Activated T-cell treated with anti-CD3 and anti-CD28 coated beads, Interleukin-2, amount 50 U/mL, for 24 hours (primary cell): ENCODE data around the gene MCAM.

ENCODE experiments used
- DNase-seq: peaks from one replicate; pipeline ENCODE4 v3.0.0-alpha.2; 2020
- H3K27ac Mint-ChIP-seq: 2 replicates; pipeline ENCODE4 v1.8.0; 2020; ENCODE audit warnings: mild to moderate bottlenecking, mixed read lengths
- H3K27me3 Mint-ChIP-seq: 2 replicates; pipeline ENCODE4 v1.8.0; 2020; ENCODE audit warnings: mixed read lengths
- H3K36me3 Mint-ChIP-seq: 2 replicates; pipeline ENCODE4 v1.8.0; 2020; ENCODE audit warnings: low read depth, mixed read lengths
- H3K4me1 Mint-ChIP-seq: 2 replicates; pipeline ENCODE4 v1.8.0; 2020; ENCODE audit warnings: low read depth, mixed read lengths
- H3K4me3 Mint-ChIP-seq: 2 replicates; pipeline ENCODE4 v1.8.0; 2020; ENCODE audit warnings: mild to moderate bottlenecking, moderate library complexity, mixed read lengths
- H3K9me3 Mint-ChIP-seq: 2 replicates; pipeline ENCODE4 v1.8.0; 2020; ENCODE audit warnings: mixed read lengths

MCAM gene

GRCh38 chr11:119310682-119311052 is 6.3 kb downstream of the MCAM start:
- peaks cover 29% of the 10 kb centered on the region for H3K4me1 Mint-ChIP-seq
- no peak overlapping the region for H3K27ac Mint-ChIP-seq
- H3K9me3 Mint-ChIP-seq = no peaks in the 10 kb centered on the region
- H3K36me3 Mint-ChIP-seq = peaks cover 16% of the 10 kb centered on the region
- H3K4me3 Mint-ChIP-seq = no peak overlapping the region
- no peak for DNase-seq
- peaks cover 5% of the 10 kb centered on the region for H3K27me3 Mint-ChIP-seq

GRCh38 chr11:119309953-119310681 is 6.8 kb downstream of the MCAM start:
- Mint-ChIP-seq H3K9me3 (no peaks in the 10 kb centered on the region), H3K27me3 (no peaks in the 10 kb centered on the region), H3K36me3 (peaks cover 20% of the 10 kb centered on the region), H3K4me3 (no peak overlapping the region), H3K27ac (peak overlapping the region; percentile 28), H3K4me1 (peaks cover 29% of the 10 kb centered on the region)
- no peak for DNase-seq

- H3K4me1 Mint-ChIP-seq = peaks cover 29% of the 10 kb centered on the region
- H3K4me3 Mint-ChIP-seq = no peak overlapping the region
- H3K9me3 Mint-ChIP-seq = no peaks in the 10 kb centered on the region
- H3K36me3 Mint-ChIP-seq = peaks cover 26% of the 10 kb centered on the region
- DNase-seq = no peak
- H3K27me3 Mint-ChIP-seq = no peaks in the 10 kb centered on the region
- H3K27ac Mint-ChIP-seq = no peak overlapping the region
Observed at GRCh38 chr11:119309411-119309810, 7.5 kb downstream of the MCAM start.

- H3K27ac Mint-ChIP-seq = no peak overlapping the region
- H3K4me1 Mint-ChIP-seq = peaks cover 32% of the 10 kb centered on the region
- peaks cover 41% of the 10 kb centered on the region for H3K36me3 Mint-ChIP-seq
- no peaks in the 10 kb centered on the region for H3K9me3 Mint-ChIP-seq
- H3K4me3 Mint-ChIP-seq = no peak overlapping the region
- DNase-seq = no peak
- H3K27me3 Mint-ChIP-seq = no peaks in the 10 kb centered on the region
Observed at GRCh38 chr11:119307974-119308373, 9.0 kb downstream of the MCAM start.

- H3K4me3 Mint-ChIP-seq = no peak overlapping the region
- no peak for DNase-seq
- peak overlapping the region; percentile 91 for H3K27ac Mint-ChIP-seq
- no peaks in the 10 kb centered on the region for H3K9me3 Mint-ChIP-seq
- H3K4me1 Mint-ChIP-seq = peaks cover 32% of the 10 kb centered on the region
- no peaks in the 10 kb centered on the region for H3K27me3 Mint-ChIP-seq
- peaks cover 48% of the 10 kb centered on the region for H3K36me3 Mint-ChIP-seq
Observed at GRCh38 chr11:119307219-119307618, 9.7 kb downstream of the MCAM start.

GRCh38 chr11:119306373-119306890 is 10.5 kb downstream of the MCAM start:
- H3K9me3 Mint-ChIP-seq = no peaks in the 10 kb centered on the region
- peaks cover 32% of the 10 kb centered on the region for H3K4me1 Mint-ChIP-seq
- H3K36me3 Mint-ChIP-seq = peaks cover 56% of the 10 kb centered on the region
- no peaks in the 10 kb centered on the region for H3K27me3 Mint-ChIP-seq
- DNase-seq = peak; percentile 58
- H3K4me3 Mint-ChIP-seq = peak overlapping the region; percentile 35
- H3K27ac Mint-ChIP-seq = peak overlapping the region; percentile 91

GRCh38 chr11:119305556-119306372 is 11.2 kb downstream of the MCAM start:
- Mint-ChIP-seq H3K4me3 (peak overlapping the region; percentile 35), H3K9me3 (no peaks in the 10 kb centered on the region), H3K27me3 (no peaks in the 10 kb centered on the region), H3K36me3 (peaks cover 63% of the 10 kb centered on the region), H3K27ac (peak overlapping the region; percentile 91), H3K4me1 (peaks cover 32% of the 10 kb centered on the region)
- no peak for DNase-seq

GRCh38 chr11:119303227-119303718 is 13.7 kb downstream of the MCAM start:
- Mint-ChIP-seq H3K4me3 (no peak overlapping the region), H3K36me3 (peaks cover 81% of the 10 kb centered on the region), H3K27me3 (no peaks in the 10 kb centered on the region), H3K27ac (no peak overlapping the region), H3K9me3 (no peaks in the 10 kb centered on the region), H3K4me1 (peaks cover 32% of the 10 kb centered on the region)
- no peak for DNase-seq

- no peak overlapping the region for H3K4me3 Mint-ChIP-seq
- no peak for DNase-seq
- H3K27me3 Mint-ChIP-seq = no peaks in the 10 kb centered on the region
- H3K4me1 Mint-ChIP-seq = peaks cover 11% of the 10 kb centered on the region
- no peaks in the 10 kb centered on the region for H3K9me3 Mint-ChIP-seq
- H3K27ac Mint-ChIP-seq = no peak overlapping the region
- H3K36me3 Mint-ChIP-seq = peaks cover 98% of the 10 kb centered on the region
Observed at GRCh38 chr11:119300198-119300964, 16.5 kb downstream of the MCAM start.

GRCh38 chr11:119299416-119299815 is 17.5 kb downstream of the MCAM start:
- Mint-ChIP-seq H3K9me3 (no peaks in the 10 kb centered on the region), H3K27ac (no peak overlapping the region), H3K4me3 (no peak overlapping the region), H3K27me3 (no peaks in the 10 kb centered on the region), H3K36me3 (peaks cover 96% of the 10 kb centered on the region), H3K4me1 (peaks cover 3% of the 10 kb centered on the region)
- DNase-seq = no peak

GRCh38 chr11:119298726-119299125 is 18.2 kb downstream of the MCAM start:
- Mint-ChIP-seq H3K9me3 (no peaks in the 10 kb centered on the region), H3K36me3 (peaks cover 91% of the 10 kb centered on the region), H3K27me3 (no peaks in the 10 kb centered on the region), H3K4me1 (no peaks in the 10 kb centered on the region), H3K4me3 (no peak overlapping the region), H3K27ac (no peak overlapping the region)
- no peak for DNase-seq

- Mint-ChIP-seq H3K9me3 (no peaks in the 10 kb centered on the region), H3K27ac (no peak overlapping the region), H3K4me3 (no peak overlapping the region), H3K36me3 (peaks cover 88% of the 10 kb centered on the region), H3K27me3 (no peaks in the 10 kb centered on the region), H3K4me1 (no peaks in the 10 kb centered on the region)
- no peak for DNase-seq
Observed at GRCh38 chr11:119297938-119298337, 19.0 kb downstream of the MCAM start.

- H3K36me3 Mint-ChIP-seq = peaks cover 77% of the 10 kb centered on the region
- no peaks in the 10 kb centered on the region for H3K27me3 Mint-ChIP-seq
- no peaks in the 10 kb centered on the region for H3K9me3 Mint-ChIP-seq
- no peak for DNase-seq
- H3K4me3 Mint-ChIP-seq = no peak overlapping the region
- H3K27ac Mint-ChIP-seq = no peak overlapping the region
- H3K4me1 Mint-ChIP-seq = no peaks in the 10 kb centered on the region
Observed at GRCh38 chr11:119295178-119295577, 21.8 kb downstream of the MCAM start.

GRCh38 chr11:119293461-119293860 is 23.5 kb downstream of the MCAM start:
- Mint-ChIP-seq H3K36me3 (peaks cover 70% of the 10 kb centered on the region), H3K4me1 (no peaks in the 10 kb centered on the region), H3K27me3 (no peaks in the 10 kb centered on the region), H3K27ac (no peak overlapping the region), H3K4me3 (no peak overlapping the region), H3K9me3 (no peaks in the 10 kb centered on the region)
- DNase-seq = no peak
